Spleen (tissue), 11 donors: ENCODE results near the gene ARNT2. TPM values are rescaled to one million over a fixed set of nuclear protein-coding genes. Genes with fewer than 3 reads are reported as not detected.

ENCODE experiments used
- DNase-seq: peaks from one replicate; pipeline ENCODE4 v3.0.0-alpha.2; 2020
- H3K27ac ChIP-seq, 8 donors: fragments of 200-600 bp; sonication (generic) in 7 of 8; 1 replicate in 4 of 8; 2 replicates in 4 of 8; pipeline versions ENCODE4 v1.5.0 to v1.8.0; 2016 to 2021; ENCODE audit warnings: inconsistent platforms in 4 of 8, mild to moderate bottlenecking in 4 of 8, moderate library complexity in 1 of 8
- H3K27me3 ChIP-seq, 7 donors: fragments of 200-600 bp; sonication (generic) in 6 of 7; replicated peaks in 1 of 7; 1 replicate in 4 of 7; 2 replicates in 3 of 7; pipeline versions ENCODE4 v1.5.0 to v1.8.0; 2016 to 2021; ENCODE audit warnings: inconsistent platforms in 3 of 7, mild to moderate bottlenecking in 1 of 7
- H3K36me3 ChIP-seq, 6 donors: fragments of 200-600 bp; sonication (generic) in 5 of 6; 1 replicate in 4 of 6; 2 replicates in 2 of 6; pipeline versions ENCODE4 v1.5.0 to v1.8.0; 2016 to 2021; ENCODE audit warnings: inconsistent platforms in 2 of 6
- H3K4me1 ChIP-seq, 6 donors: fragments of 200-600 bp; sonication (generic) in 5 of 6; 1 replicate in 3 of 6; 2 replicates in 3 of 6; pipeline versions ENCODE4 v1.5.0 to v1.8.0; 2016 to 2021; ENCODE audit warnings: inconsistent platforms in 3 of 6
- H3K4me3 ChIP-seq, 8 donors: fragments of 200-600 bp; sonication (generic) in 7 of 8; 1 replicate in 4 of 8; 2 replicates in 4 of 8; pipeline versions ENCODE4 v1.5.0 to v1.8.0; 2016 to 2021; ENCODE audit warnings: inconsistent platforms in 4 of 8, mild to moderate bottlenecking in 4 of 8, moderate library complexity in 2 of 8
- H3K9me3 ChIP-seq, 8 donors: fragments of 200-600 bp; sonication (generic) in 7 of 8; 1 replicate in 4 of 8; 2 replicates in 4 of 8; pipeline versions ENCODE4 v1.5.0 to v1.8.0; 2016 to 2021; ENCODE audit warnings: inconsistent platforms in 4 of 8
- CTCF ChIP-seq, 11 experiments: fragments of 200-600 bp in 7 of 11; fragments of 450-650 bp in 4 of 11; sonication (generic) in 4 of 11; IDR thresholded peaks in 8 of 11; conservative IDR thresholded peaks in 3 of 11; 1 replicate in 7 of 11; 2 replicates in 4 of 11; pipeline versions ENCODE4 v1.4.0 to v1.8.0; 2016 to 2021; ENCODE audit warnings: antibody characterized with exemption in 11 of 11, inconsistent platforms in 4 of 11, mild to moderate bottlenecking in 1 of 11
- POLR2A ChIP-seq, 3 donors: fragments of 450-650 bp; IDR thresholded peaks; one replicate each; pipeline ENCODE4 v1.5.1; 2017; ENCODE audit warnings: antibody characterized with exemption in 3 of 3, mild to moderate bottlenecking in 1 of 3
- POLR2AphosphoS5 ChIP-seq, 3 donors: sonication (generic); formaldehyde crosslinking; IDR thresholded peaks; one replicate each; pipeline ENCODE4 v1.5.1; 2017; ENCODE audit warnings: antibody characterized with exemption in 3 of 3
- WGBS, 5 donors: extraction: QIAGEN DNeasy Blood & Tissue Kit in 3 of 5; methylation state at CpG; one replicate each; pipeline versions ENCODE4 v1.1.5 to v1.1.7; 2013 to 2018; 5-methylcytosine and 5-hydroxymethylcytosine counted together
- intact Hi-C: fragments of 100-400 bp; cut with DNase I; formaldehyde crosslinking; loops from one replicate; pipeline ENCODE4 v1.15.0; 2023; ENCODE audit warnings: low total_unique reads
- polyA plus RNA-seq, 3 donors: library from polyadenylated mRNA; stranded (reverse); fragments of 200-250 nt; gene quantifications; one replicate each; pipeline ENCODE4 v1.2.1, GENCODE V29; 2013
- total RNA-seq, 7 donors: library from RNA; depleted of rRNA in 3 of 7; stranded (reverse); fragments of >200 nt in 3 of 7; fragmentation: NEBNext Ultra II Directional in 4 of 7; extraction: Animal tissue kit (Norgen Biotek cat#: 25700) in 4 of 7; gene quantifications; one replicate each; pipeline versions ENCODE4 v1.1.0 to v1.2.1, GENCODE V29; 2016 to 2021
- donor health status: healthy with polysubstance abuse.
- donor health status: DM: no; HTN: no; CAD: no; lungs with moderate emphysema.
- donor health status: DM: no; HTN: no; CAD: no.
- donor health status: Bipolar disorder and iron deficiency.
- donor health status: healthy.
- donor health status: DM: no; HTN: no; CAD: no.
- donor health status: DM: yes; HTN: yes; CAD: no.

ARNT2 gene
- total and polyA plus RNA-seq, 10 donors = 1.9 to 12.3 (median 9.1) TPM

GRCh38 chr15:80492874-80493273 is 88.7 kb downstream of the ARNT2 start:
- no peaks in the 10 kb centered on the region for H3K36me3 ChIP-seq
- H3K4me1 ChIP-seq = peaks cover 0 to 14% (median 8%) of the 10 kb centered on the region in 6 donors
- no peaks in the 10 kb centered on the region for H3K9me3 ChIP-seq
- WGBS, 5 donors = 83 to 95% (median 89%) methylated on average over 3 of the region's 3 CpGs
- H3K4me3 ChIP-seq = no peak overlapping the region
- no peak for DNase-seq
- TF ChIP-seq POLR2A (IDR thresholded peaks at IDR 0.05) = no peak
- no peak for TF ChIP-seq CTCF (IDR thresholded peaks at IDR 0.05 in 8 of 11, conservative IDR thresholded peaks at IDR 0.05 in 3 of 11)
- no peak for TF ChIP-seq POLR2AphosphoS5 (IDR thresholded peaks at IDR 0.05)
- no peaks in the 10 kb centered on the region for H3K27me3 ChIP-seq
- intact Hi-C loops = no loop called here
- no peak overlapping the region for H3K27ac ChIP-seq

GRCh38 chr15:80494351-80494751 is 90.2 kb downstream of the ARNT2 start:
- intact Hi-C loops = no loop called here
- Histone ChIP-seq H3K36me3 (no peaks in the 10 kb centered on the region), H3K4me3 (no peak overlapping the region), H3K27me3 (no peaks in the 10 kb centered on the region), H3K4me1 (peaks cover 0 to 5% (median under 1%) of the 10 kb centered on the region in 6 donors), H3K9me3 (no peaks in the 10 kb centered on the region), H3K27ac (no peak overlapping the region)
- no peak for DNase-seq
- 84 to 88% (median 87%) methylated on average over 5 of the region's 5 CpGs for WGBS, 5 donors
- TF ChIP-seq CTCF (IDR thresholded peaks at IDR 0.05 in 8 of 11, conservative IDR thresholded peaks at IDR 0.05 in 3 of 11) (no peak), POLR2A (IDR thresholded peaks at IDR 0.05) (no peak), POLR2AphosphoS5 (IDR thresholded peaks at IDR 0.05) (no peak)

GRCh38 chr15:80494756-80495155 is 90.6 kb downstream of the ARNT2 start:
- Histone ChIP-seq H3K4me3 (no peak overlapping the region), H3K4me1 (peaks cover 0 to under 1% (median 0%) of the 10 kb centered on the region in 6 donors), H3K9me3 (no peaks in the 10 kb centered on the region), H3K27ac (no peak overlapping the region), H3K27me3 (no peaks in the 10 kb centered on the region), H3K36me3 (no peaks in the 10 kb centered on the region)
- TF ChIP-seq POLR2A (IDR thresholded peaks at IDR 0.05) (no peak), POLR2AphosphoS5 (IDR thresholded peaks at IDR 0.05) (no peak), CTCF (IDR thresholded peaks at IDR 0.05 in 8 of 11, conservative IDR thresholded peaks at IDR 0.05 in 3 of 11) (no peak)
- DNase-seq = no peak
- 91 to 94% (median 93%) methylated on average over 3 of the region's 3 CpGs for WGBS, 5 donors
- intact Hi-C loops = no loop called here

GRCh38 chr15:80495401-80495942 is 91.3 kb downstream of the ARNT2 start:
- WGBS, 5 donors = 87 to 94% (median 88%) methylated on average over 2 of the region's 2 CpGs
- Histone ChIP-seq H3K27ac (no peak overlapping the region), H3K4me1 (no peaks in the 10 kb centered on the region), H3K4me3 (no peak overlapping the region), H3K36me3 (no peaks in the 10 kb centered on the region), H3K27me3 (no peaks in the 10 kb centered on the region), H3K9me3 (no peaks in the 10 kb centered on the region)
- DNase-seq = no peak
- intact Hi-C loops = no loop called here
- TF ChIP-seq POLR2A (IDR thresholded peaks at IDR 0.05) = no peak
- TF ChIP-seq CTCF (IDR thresholded peaks at IDR 0.05 in 8 of 11, conservative IDR thresholded peaks at IDR 0.05 in 3 of 11) = no peak
- no peak for TF ChIP-seq POLR2AphosphoS5 (IDR thresholded peaks at IDR 0.05)
